Measurements from ENCODE around the gene ARHGEF19. TPM values are rescaled to one million over a fixed set of nuclear protein-coding genes. Genes with fewer than 3 reads are reported as not detected.

ARHGEF19 gene
- total and polyA plus RNA-seq, 3 donors from 2014 or later, result 6.0 to 10.1 (median 8.5) TPM

- intact Hi-C loops (cut with DNase I; ENCODE audit: low total_unique reads), result loop anchor here (10.0 kb wide), 1 partner anchor 161 kb away; no protein-coding TSS in a partner anchor
- TF ChIP-seq CTCF (IDR thresholded peaks at IDR 0.05), result no peak
- TF ChIP-seq POLR2A (IDR thresholded peaks at IDR 0.05), result no peak
- Histone ChIP-seq H3K4me3 (no peak overlapping the region), H3K9me3 (no peaks in the 10 kb centered on the region), H3K27ac (no peak overlapping the region), H3K4me1 (peaks cover 35% of the 10 kb centered on the region), H3K27me3 (no peaks in the 10 kb centered on the region), H3K36me3 (ENCODE audit: low read depth, missing control alignments) (no peaks in the 10 kb centered on the region)
- no peak for DNase-seq
- 88 to 94% methylated on average over 6 to 9 of the region's 9 CpGs for WGBS, 2 donors
These were observed 33.2 kb upstream of the ARHGEF19 start for GRCh38 chr1:16245476-16246196.

GRCh38 chr1:16244650-16245285 lies 32.3 kb upstream of the ARHGEF19 start:
- no peaks in the 10 kb centered on the region for H3K36me3 ChIP-seq (ENCODE audit: low read depth, missing control alignments)
- no peaks in the 10 kb centered on the region for H3K27me3 ChIP-seq
- H3K4me3 ChIP-seq, result no peak overlapping the region
- H3K9me3 ChIP-seq, result no peaks in the 10 kb centered on the region
- intact Hi-C loops (cut with DNase I; ENCODE audit: low total_unique reads), result loop anchor here (10.0 kb wide), 1 partner anchor 160 kb away; no protein-coding TSS in a partner anchor
- WGBS, 2 donors, result 84 to 85% methylated on average over 8 of the region's 8 CpGs
- DNase-seq, result no peak
- H3K27ac ChIP-seq, result no peak overlapping the region
- TF ChIP-seq POLR2A (IDR thresholded peaks at IDR 0.05) (no peak), CTCF (IDR thresholded peaks at IDR 0.05) (no peak)
- peaks cover 31% of the 10 kb centered on the region for H3K4me1 ChIP-seq

- peak; percentile 87 for DNase-seq
- H3K36me3 ChIP-seq (ENCODE audit: low read depth, missing control alignments), result no peaks in the 10 kb centered on the region
- TF ChIP-seq CTCF (IDR thresholded peaks at IDR 0.05) (peak; percentile 65 to 91 (median 66)), POLR2A (IDR thresholded peaks at IDR 0.05) (no peak)
- no peak overlapping the region for H3K4me3 ChIP-seq
- WGBS, 2 donors, result 37 to 39% methylated on average over 7 to 8 of the region's 8 CpGs
- no peaks in the 10 kb centered on the region for H3K27me3 ChIP-seq
- intact Hi-C loops (cut with DNase I; ENCODE audit: low total_unique reads), result loop anchor here (10.0 kb wide), 1 partner anchor 159 kb away; no protein-coding TSS in a partner anchor
- H3K27ac ChIP-seq, result peak overlapping the region; percentile 1 to 12
- H3K9me3 ChIP-seq, result no peaks in the 10 kb centered on the region
- H3K4me1 ChIP-seq, result peaks cover 25% of the 10 kb centered on the region
These were observed 31.6 kb upstream of the ARHGEF19 start for GRCh38 chr1:16243936-16244649.

GRCh38 chr1:16243215-16243610 lies 30.8 kb upstream of the ARHGEF19 start:
- H3K27me3 ChIP-seq, result no peaks in the 10 kb centered on the region
- no peaks in the 10 kb centered on the region for H3K36me3 ChIP-seq (ENCODE audit: low read depth, missing control alignments)
- no peak for TF ChIP-seq POLR2A (IDR thresholded peaks at IDR 0.05)
- TF ChIP-seq CTCF (IDR thresholded peaks at IDR 0.05), result no peak
- no peak overlapping the region for H3K27ac ChIP-seq
- WGBS, 2 donors, result 81 to 83% methylated on average over 6 to 8 of the region's 8 CpGs
- no peak overlapping the region for H3K4me3 ChIP-seq
- intact Hi-C loops (cut with DNase I; ENCODE audit: low total_unique reads), result loop anchor here (10.0 kb wide), 1 partner anchor 158 kb away; no protein-coding TSS in a partner anchor
- no peaks in the 10 kb centered on the region for H3K9me3 ChIP-seq
- no peak for DNase-seq
- H3K4me1 ChIP-seq, result peaks cover 16% of the 10 kb centered on the region

Measured in testis (tissue), 3 donors.